GM19438 (cell line): ENCODE data around the gene RNF213.

Source experiments
- ATAC-seq: cut with Tn5 transposase; IDR thresholded peaks from one replicate; pipeline ENCODE4 v1.9.1; 2021; ENCODE audit warnings: low read depth; ENCODE audit not compliant: unreplicated experiment

The RNF213 gene

DNA sequence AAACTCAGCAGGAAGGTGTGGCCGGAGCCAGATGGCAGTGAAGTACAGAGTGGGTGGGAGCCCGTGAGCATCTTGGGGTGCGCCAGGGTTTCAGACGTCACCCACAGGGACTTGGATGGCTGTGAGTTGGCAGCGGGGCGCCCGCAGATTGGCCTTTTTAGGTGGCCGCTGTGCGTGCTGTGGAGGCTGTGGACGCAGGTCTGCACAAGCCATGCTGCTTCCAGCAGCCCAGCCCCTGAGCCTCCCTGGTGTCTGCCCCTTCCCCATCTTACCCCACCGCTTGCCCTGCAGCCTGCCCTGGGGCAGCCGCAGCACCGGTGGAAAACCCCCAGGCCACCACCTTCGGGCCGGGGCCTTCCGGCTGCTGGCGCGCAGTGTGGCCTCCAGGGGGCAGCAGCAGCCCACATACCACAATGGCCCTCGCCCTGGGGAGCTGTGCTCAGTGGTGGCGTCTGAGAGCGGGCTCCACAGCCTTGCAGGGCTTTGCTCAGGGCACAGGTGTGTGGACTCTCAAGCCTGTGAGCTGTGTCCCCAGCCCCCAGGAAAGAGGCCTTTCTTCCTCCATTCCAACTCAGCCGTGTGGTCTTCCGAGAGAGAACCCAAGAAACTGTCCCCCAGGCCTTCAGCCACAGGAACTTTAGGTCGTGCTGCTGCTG, 166.1 kb downstream of the RNF213 start:
- no peak for ATAC-seq

DNA sequence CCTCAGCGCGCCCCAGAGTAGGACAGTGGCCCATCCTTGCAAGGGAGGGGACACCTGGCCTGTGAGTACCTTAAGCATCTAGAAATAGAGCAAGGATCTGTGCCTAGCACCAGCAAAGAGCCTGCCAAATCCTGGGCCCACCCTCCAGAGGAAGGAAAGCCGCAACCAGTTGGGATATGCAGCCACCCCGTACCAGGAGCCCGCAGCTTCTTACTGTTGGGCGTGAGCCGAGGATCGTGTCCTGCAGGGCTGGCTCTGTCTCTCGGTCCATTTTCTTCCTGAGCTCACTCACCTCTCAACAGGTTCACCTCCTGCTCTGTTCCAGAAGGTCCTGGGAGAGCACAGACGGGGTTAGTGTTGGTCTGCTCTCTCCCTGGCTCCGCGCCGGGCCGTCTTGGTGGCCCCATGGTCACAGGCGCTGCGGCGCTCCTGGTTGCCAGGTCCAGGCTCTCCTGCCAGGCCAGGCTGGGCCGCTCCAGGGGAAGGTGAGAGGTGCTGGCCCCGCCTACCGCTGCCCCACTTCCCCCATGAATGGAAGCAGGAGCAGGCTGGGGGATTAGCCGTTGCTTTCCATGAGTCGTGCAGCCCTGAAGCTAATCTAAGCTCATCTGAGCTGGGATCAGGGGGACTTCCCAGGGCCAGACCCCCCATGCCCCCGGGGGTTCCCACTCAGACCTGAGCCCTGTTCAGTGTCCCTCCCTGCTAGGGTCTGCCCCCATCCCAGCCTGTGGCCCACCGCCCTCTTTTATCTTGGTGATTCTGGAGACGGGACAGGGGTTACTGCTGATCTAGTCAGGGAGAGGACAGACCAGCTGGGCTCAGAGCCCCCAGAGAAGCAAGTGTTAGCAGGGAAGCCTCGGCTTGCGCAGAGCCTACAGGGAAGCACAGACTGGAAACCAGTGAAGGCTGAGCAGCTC, 167.0 kb downstream of the RNF213 start:
- no peak for ATAC-seq

DNA sequence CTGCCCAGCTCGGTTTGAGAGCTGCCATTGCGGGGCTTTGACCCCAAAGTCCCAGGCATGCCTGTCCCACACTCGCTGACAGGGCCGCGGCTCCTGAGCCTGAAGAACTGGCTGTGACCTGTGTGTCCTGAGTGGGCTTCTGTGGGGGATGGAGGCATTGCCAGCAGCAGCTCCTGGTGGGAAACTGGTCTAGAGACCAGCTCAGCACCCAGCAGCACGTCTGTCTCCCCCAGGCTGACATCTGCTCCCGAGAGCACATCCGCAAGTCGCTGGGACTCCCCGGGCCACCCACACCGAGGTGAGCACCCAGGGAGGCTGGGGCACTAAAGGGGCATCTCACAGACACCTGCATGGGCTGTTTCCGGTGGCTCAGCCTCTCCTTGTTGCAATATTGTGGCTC, 167.7 kb downstream of the RNF213 start:
- ATAC-seq, result no peak

DNA sequence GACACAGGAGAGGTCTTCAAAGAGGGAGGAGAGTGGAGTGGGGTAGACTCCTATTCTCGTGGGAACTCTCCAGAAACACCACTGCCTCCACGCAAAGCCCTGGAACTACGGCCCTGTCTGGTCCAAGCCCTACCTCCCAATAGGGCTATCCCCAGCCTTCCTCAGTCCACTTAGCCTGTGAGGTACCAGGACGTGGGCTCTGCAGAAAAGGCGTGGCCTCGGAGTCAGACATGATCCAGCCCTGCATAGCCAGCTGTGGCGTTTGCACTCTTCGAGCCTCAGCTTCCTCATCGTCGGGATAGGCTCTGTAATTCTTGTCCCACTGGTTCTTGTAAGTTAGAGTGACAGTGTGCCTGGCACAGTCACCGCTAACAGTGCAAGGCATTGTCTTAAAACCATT, 168.1 kb downstream of the RNF213 start:
- no peak for ATAC-seq

DNA sequence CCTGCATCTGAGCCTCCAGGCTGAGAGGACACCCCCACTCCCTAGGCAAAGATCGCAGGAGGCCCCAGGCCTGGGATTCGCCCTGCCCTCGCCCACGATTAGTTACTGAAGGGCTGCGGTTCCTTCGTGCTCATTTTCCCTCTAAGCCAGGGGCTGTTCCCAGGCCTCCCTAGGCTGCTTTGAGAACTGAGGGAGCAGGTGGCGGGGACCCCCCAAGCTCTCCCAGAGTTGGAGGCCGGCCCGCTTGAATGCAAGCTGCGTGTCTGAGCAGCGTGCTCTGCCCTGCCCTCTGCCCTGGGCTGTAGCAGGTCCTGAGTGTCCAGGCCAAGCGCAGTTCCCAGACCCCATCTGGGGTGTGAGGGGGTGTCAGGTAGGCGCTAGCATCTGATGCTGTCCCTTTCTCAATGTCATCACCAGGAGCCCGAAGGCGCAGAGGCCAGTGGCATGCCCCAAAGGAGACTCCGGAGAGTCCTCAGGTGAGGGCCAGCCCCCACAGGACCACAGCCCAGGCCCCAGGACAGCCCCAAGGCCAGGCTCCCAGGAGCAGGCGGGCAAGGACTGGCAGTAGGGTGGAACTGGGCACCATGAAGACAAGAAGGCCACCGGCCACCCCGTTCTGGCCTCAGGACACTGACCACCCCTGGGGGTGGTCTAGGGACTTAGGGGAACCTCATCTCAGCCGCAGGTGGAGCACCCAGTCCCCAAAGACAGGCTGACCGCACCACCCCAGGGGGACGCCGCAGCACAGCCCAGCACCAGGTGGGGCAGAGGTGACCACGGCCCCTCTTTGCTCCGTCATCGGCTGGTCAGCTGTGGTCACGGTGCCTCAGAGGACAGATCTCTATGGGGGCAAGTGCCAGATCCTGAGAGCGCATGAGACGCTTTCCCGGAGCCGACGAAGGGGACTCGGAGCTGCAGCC, 169.0 kb downstream of the RNF213 start:
- ATAC-seq, result no peak

DNA sequence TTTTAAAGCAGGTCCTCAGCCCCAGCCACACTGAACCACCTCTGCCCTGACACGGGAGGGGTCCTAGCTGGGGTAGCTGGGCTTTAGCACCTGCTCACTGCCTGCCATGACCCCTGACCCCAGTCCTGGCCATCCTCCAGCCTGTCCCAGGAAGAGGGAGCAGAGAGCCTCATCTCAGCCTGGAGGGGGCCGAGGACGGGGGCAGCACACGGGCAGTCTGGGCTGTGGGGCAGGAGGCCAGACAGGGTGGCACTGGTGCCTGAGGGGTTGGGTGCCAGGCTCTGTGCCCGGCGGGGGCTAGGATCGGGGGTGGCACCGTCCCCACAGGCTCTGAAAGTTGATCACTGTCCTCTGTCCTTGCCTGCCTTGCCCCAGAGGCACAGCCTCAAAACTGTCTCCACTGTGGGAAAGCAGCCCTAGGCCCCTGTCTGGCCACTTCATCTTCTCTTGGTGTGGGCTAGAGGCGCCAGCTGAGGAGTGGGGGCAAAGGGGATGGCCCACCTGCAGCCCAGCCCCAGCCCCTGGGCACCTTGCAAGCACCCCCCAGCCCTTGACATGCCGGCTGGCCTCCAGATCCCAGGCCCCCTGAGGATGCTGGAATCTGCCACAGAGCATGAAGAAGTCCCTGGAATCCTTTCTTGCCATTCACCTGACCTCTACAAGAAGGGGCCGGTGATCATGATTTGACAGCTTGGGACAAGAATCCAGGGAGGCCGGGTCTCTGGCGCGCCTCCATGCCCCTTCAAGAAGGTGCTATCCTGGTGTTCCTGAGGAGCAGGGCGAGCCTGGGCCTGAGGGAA, 170.0 kb downstream of the RNF213 start:
- ATAC-seq, result no peak

DNA sequence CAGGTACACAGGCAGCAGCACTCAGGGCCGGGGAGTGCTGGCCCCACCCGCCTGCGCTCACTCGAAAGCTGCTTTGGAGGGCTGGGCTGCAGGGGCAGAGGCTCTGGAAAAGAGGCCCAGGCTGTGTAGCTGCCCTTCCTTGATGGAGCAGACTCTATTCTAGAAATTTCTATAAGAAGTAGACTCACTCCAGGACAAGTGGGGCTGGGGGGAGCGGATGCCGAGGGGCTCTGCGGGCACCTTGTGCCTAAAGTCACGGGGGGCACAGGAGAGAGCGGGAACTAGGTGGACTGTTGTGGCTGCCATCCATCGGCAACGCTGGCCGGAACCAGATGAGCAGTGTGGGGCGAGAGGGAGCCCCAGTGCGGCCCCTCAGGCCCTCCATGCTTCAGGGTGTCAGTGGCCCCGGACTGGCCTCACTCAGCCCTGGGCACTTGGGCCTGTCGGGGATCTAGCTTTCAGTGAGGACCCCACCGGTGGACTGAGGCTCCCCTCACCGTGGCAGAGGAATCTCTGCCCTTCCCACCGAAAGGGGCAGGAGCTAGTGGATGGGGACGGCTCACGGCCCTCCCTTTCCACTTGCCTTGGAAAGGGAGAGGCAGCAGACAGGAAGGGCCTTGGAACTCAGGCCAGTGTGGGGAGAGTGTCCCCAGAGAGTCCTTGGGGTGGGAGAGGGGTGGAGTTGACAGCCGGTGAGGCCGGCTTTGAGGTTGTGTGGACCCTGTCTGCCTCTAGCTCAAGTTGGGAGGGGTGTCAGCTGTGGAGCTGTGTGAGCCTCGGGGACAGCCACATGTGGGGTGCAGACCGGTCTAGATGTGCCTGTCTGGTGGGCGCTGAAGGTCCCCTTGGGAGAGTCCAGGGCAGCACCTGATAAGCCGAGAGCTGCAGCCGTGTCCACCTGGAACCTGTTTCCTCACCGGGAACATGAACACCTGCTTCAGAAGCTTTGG, 170.9 kb downstream of the RNF213 start:
- no peak for ATAC-seq

DNA sequence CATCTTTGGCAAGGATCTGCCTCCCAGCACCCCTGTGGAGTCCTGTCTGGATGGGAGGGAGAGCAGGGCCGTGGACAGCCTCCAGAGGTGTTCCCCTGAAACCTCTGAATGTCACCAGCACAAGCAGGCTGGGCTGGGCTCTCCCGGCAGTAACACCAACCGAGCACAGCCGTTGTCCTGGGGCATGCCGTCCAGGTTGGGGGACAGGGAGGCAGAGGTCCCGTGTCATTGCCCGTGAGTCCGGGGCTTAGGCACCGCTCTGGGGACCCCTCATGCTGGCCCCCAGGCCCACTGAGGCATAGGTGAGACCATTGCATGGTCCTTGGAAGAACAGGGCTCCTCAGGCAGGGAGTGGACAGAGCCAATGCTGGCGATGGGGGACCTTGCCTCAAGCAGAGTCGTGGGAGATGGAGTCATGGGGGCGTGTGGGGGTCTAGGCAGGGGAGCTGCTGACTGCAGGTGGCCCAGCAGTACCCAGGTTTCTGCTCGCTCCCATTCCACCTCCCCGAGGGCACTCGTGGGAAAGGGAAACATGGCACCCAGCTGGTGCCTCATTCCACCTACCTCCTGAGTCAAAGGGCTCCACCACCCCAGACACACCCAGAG, 171.8 kb downstream of the RNF213 start:
- no peak for ATAC-seq

DNA sequence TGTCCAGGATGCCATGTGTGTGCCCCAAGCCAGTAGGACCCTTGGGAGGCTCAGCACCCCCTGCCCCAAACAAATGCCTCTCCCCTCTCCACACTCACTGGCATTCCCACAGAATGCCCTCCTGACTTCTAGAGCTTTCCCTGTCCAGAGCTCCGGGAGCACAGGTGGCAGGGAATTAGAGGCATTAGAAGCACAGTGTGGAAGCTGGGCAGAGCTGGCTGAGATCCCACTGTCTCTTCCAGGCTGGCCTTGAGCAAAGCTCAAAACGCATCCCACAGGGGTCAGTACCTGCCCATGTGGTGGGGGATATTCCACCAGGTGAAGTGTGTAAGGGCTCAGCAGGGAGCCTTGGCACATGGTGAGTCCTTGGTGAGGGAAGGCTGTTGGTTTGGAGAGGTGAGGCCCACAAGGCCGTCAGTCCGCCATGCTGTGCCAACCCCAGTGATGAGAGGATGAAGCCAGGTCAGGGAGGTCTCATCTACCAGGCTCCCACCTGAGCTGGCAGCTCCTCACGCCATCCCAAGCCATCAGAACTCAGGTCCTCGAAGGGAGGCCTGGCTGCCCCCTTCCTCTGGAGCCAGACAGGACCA, 172.4 kb downstream of the RNF213 start:
- no peak for ATAC-seq

DNA sequence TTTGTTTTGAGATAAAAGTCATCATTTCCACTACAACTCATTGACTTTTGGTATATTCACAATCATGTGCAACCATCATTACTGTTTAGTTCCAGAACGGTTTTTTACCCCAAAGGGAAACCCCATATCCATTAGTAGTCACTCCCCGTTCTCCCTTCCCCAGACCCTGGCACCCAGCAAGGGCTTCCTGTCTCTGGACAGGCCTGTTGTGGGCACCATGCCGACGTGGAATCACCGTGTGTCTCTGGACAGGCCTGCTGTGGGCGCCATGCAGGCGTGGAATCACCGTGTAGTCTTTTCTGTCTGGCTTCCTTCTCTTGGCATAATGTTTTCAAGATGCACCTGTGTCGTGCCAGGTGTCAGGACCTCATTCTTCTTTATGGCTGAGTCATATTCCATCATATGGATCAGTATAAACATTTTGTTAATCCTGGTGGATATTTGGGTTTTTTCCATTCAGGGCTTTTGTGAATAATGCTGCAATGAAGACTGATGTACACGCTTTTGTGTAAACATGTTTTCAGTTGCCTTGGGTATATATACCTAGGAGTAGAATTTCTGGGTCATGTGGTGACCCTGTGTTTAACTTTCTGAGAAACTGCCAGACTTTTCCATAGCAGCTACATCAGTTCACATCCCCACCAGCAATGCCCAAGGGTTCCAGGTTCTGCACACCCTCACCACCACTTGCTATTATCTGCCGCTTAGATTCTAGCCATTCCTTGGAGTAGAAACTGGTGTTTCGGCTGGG, 173.4 kb downstream of the RNF213 start:
- no peak for ATAC-seq

DNA sequence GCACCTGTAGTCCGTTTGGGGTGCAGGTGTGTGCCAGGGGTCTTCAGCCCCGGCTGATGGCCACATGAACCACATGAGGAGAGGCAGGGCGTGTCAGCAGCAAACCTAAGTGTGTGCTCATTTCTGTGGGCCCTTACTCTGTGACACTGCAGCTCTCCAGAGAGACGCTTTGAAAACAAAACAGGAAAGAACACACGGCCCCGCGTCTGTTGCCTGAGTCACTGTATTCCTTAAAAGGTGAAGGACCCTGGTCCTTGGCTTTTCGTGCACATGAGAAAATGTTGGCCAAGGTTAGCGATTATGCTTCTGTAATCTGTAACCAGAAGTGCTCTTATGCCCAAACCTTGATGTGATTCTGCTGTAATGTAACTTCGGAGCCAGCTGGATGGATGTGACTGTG, 176.9 kb downstream of the RNF213 start:
- no peak for ATAC-seq

DNA sequence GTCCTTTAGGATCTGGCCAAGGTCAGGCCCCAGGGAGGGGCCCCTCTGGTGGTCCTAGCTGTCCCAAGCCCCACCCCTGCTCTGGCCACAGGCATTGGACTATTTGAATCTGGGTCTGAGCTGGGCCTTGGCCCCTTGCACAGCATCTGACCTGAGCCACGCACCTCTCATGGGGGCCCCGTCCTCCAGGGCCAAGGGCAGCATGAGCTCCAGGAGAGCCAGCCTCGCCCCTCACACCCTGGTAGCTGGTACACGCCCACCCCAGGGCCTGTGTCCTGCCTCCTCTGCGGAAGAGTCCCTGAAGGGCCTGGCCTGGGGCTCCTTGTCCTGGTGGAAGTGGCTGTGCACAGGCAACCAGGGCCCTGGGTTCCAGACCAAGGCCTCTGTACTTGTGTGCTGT, 178.2 kb downstream of the RNF213 start:
- ATAC-seq, result no peak

DNA sequence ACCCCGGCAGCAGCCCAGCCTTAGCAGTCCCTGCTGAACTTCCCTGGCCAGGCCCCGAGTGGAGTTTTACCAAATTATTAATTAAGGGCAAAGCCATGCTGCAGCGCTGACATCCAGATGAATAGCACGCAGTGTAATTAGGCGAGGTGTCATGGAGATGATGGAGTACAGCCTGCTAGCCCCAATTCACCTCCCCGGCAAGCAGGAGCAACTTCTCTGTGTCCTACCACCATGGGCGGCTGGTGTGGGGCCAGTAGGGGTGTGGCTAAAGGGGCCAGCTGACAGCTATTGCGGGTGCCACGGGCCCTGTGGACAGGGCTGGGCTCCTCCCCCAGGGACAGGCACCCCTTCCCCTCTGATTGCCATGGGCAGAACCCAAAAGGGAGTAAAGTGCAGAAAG, 178.8 kb downstream of the RNF213 start:
- no peak for ATAC-seq

DNA sequence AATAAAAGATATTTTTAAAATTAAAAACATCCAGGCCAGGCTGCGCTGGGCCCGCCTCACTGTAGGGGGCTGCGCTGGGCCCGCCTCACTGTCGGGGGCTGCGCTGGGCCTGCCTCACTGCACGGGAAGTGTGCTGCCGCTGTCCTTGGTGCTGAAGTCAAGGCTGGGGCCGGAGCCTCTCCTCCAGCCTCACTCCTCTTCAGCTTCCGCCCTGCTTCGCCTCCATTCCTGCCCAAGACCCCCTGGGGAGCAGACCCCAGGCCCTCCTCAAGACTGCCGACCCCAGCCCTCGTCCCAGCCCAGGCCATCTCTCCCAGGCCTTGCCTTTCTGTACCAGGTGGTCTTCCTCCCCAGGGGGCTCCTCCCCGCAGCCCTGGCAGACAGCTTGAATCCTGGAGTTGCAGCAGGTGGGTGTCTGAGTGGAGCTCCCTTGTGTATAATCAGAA, 180.5 kb downstream of the RNF213 start:
- ATAC-seq, result no peak

DNA sequence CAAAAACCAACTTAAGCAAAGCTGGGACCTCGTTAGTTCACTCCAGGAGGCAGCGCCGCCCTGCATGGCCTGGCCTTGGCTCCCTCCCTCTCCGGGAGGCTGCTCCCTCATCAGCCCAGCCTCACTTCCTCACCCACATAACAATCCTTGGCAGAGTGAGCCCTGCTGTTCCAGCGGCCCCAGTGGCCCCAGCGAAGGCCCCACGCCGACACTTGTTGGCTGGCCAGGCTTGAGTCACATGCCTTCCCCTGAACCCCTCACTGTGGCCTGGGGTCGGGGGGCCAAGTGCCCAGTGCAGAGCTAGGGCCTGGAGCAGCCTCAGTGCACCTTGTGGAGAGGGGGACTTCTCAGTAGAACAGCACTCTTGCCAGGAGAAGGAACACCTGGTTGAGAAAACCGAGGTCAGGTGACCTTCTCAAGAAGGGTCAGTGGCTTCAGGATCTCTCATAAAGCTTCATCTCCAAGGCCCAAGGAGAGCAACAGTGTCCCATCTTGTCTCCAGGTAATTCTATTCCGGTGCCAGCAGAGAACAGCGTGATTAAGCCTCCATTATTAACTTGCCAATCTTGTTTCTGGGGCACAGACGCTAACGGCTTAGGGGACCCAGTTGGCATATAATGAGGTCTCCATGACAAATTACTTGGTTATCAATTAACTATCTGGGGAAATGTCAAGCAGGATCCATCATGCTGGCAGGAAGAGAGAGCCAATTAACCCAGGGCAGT, 181.1 kb downstream of the RNF213 start:
- no peak for ATAC-seq

DNA sequence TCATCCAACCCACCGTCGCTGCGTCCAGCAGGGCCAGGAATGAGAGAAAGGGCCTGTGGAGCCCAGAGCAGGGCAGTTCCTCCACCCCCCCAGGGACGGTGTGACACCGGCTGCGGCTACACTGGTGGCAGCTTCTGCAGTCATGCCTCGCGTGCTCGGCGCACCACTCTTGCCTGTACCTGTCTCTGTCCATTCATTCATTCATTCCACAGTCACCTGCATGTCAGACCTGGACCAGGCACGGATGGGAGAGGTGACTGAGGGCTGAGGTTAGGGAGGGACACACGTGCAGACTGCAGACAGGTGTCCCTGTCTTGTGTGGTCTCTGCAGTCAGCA, 181.6 kb downstream of the RNF213 start:
- no peak for ATAC-seq

DNA sequence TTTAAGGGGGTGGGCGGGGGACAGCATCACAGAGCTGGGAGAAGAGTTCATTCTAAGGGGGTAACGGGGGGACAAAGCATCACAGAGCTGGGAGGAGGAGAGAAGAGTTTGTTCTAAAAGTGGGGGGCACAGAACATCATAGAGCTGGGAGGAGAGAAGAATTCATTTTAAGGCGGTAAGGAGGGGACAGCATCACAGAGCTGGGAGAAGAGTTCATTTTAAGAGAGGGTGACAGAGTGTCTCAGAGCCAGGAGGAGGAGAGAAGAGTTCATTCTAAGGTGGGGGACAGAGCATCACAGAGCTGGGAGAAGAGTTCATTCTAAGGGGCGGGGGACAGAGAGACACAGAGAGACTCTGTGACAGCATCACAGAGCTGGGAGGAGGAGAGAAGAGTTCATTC, 182.1 kb downstream of the RNF213 start:
- no peak for ATAC-seq
